ENCODE results near the gene CORO1C.

CORO1C gene

DNA sequence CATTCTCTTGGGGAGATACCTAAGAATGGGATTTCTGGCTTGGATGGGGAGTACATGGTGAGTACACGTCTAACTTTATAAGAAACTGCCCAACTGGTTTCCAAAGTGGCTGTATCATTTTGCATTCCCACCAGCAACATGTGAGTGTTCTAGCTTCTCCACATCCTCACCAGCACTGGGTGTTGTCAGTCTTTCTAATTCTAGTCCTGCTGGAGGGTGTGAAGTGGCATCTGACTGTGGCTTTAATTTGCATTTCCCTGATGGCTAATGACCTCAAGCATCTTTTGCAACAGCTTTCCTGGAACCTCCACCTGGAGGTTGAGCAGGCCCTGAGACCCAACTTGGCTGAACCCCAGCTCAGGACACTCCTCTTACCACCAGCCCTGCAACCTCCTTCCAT lies 115.4 kb downstream of the CORO1C start:
- no peak for DNase-seq (ENCODE audit: low spot score)

DNA sequence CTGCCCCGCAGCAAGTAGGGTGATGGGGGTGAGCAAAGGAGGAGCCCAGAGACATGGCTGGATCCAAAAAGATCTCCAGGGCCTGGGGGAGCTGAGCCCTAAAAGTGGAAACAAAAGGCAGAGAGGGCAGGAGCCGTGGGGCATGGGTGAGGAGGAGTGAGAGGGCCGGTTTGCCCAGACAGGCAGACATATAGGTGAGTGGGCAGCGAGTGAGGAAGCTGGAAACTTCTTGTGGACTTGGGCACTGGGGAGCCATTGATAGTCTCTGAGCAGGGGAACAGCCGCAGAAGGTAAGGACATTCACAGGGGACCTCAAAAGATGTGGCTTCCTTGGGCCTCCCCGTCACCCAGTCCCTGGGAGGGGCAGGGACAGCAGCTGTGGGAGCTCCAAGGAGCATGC lies 116.7 kb downstream of the CORO1C start:
- no peak for DNase-seq (ENCODE audit: low spot score)

DNA sequence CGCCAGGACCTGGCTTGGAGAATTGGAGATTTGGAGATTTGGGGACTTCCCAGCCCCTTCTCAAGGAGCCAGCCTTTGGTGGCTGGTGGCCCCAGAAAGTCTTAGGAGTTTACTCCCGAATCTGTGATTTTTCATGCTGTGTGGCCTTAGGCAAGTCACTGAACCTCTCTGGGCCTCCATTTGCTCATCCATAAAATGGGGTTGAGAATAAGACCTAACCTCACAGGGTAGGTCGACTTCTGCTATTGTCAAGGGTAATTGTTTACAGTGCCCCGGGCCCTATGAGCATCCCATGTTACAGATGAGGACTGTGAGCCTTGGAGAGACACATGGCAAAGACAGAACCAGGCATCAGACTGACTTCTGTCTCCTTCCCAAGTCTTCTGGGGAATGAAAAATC lies 117.3 kb downstream of the CORO1C start:
- DNase-seq (ENCODE audit: low spot score), result no peak

DNA sequence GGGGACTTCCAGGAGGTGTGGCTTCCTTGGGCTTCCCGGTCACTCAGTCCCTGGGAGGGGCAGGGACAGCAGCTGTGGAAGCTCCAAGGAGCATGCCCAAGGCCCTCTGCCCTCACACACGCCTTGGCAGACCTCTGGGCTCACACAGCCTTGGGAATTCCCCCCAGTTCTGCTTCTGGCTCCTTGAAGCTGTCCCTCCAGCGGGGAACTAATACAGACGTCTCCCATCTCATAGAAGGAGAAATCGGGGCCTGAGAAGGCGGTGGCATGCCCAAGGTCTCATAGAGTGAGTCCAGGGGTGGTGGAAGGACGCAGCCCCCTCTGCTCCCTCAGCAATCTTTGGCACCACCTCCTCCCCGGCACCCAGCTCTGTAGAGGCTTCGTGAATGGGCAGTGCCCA lies 117.8 kb downstream of the CORO1C start:
- no peak for DNase-seq (ENCODE audit: low spot score)

DNA sequence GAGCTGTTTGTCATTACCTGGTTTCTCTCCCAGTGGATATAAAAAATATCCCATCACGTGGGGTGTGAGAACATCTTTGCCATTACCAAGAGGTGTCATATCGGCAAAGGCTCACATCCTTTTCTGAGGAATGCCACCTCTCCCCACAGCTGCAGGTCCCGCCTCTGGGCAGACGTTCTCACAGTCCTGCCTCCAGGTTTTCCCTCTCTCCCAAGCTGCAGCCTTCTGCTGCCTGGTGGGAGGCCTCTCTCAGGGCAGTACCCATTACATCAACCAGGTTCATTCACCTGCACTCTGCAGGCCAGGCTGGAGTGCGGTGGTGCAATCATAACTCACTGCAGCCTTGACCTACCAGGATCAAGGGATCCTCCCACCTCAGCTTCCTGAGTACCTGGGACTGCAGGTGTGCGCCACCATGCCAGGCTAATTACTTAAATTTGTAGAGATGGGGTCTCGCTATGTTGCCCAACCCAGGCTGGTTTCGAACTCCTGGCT lies 118.5 kb downstream of the CORO1C start:
- DNase-seq (ENCODE audit: low spot score), result no peak

DNA sequence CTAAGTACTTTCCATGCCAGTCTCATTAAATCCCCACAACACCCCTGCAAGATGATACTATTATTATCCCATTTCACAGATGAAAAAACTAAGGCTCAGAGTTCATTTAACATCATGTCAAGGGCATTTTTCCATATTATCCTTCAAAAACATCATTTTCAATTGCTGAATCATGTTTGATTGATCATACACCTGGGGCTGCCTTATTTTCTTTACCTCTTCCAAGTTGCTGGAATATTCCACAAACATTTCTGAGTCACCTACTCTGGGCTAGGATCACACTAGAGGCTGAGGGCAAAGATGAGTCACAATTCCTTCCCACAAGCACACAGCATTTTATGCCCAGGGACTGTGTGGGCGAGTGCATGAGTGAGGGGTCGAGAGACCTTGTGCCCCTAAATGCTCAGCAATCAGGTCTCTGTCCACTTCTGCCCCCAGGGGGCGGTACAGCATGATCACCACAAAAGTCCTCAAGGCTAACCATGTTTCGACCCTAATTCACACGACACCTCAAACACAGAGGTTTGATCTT lies 119.4 kb downstream of the CORO1C start:
- no peak for DNase-seq (ENCODE audit: low spot score)

DNA sequence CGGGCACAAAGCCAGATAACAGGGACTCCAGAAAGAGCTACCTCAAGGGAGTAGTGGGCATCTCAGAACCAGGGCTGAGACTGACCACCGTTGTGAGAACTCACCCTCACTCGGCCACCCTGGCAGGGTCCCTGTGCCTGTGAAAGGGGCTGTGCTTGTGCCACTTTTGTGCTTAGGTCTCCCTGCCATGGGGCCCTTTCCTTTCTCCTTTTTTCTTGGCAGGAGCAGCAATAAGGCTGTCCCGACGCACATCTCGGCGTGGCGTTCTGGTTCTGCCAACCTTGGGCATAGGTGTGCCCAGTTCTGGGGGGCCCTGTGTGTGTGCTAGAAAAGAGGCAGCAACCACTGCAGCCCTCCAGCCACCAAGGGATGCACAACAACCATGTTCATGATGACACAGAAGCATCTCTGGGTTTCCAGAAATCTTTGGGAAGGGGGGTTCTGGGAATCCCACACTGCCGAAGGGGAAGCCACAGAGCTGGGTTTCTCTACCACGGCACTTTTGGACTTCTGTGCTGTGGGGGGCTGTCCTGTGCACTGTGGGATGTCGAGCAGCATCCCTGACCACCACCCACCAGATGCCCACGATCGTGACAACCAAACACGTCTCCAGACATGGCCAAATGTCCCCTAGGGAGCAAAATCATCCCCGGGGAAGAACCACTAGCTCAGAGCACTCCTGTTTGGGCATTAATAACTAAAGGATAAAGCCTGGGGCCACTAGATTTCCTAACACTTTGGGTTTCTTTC lies 120.3 kb downstream of the CORO1C start:
- DNase-seq (ENCODE audit: low spot score), result no peak

DNA sequence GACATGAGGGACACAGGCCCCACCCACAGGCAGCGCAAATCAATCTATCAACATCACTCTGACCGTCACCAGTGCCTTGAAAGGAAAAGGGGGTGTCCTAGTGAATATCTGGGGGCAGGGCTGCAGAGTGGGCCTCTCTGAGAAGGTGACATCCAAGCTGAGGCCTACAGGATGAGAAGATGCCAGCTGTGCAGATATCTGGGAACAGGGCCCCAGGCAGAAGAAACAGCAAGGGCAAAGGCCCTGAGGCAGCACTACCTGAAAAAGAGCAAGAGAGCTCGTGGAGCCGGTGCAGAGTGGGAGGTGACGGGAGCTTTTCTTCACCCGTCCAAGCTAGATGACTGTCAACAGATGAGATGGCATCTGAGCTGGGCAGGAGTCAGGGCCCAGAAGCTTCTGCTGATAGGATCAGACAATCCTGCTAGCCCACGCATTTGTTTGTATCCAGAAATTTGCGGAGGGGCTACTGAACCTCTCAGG lies 120.9 kb downstream of the CORO1C start:
- DNase-seq (ENCODE audit: low spot score), result no peak

DNA sequence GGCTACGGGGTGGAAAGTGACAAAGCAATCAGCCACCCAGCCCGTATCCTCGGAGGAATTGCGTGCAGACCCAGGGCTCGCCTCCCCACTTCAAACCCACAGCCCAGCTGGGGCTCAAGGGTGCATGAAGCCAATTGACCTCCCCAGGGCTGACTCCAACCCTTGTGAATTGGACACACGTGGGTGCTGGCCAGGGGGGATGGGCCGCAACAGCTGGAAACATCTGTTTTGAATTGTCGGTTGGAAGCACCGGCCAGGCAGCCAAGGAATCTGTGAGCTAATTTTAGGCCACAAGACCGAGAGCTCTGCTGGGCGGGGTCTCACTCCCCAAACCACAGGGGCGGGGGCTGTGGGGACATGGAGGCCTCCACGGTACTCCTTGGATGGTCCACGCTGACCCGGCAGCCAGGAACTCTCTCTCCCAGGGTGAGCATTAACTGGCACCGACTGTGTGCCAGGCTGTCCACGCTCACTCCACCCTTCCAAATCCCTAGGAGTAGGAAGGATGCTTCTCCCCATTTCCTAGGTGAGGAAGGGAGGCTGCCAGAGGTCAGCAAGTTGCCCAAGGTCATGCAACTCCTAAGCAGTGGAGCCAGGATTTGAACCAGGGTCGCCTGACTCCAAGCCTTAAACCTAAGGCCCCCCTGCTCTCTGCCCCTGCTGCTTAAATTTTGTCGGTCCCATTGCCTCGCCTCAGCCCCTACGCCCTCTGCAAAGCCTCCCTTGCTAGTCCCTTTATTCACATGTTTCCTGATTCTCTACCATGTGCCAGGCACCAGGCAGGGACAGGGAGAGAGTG lies 121.6 kb downstream of the CORO1C start:
- DNase-seq (ENCODE audit: low spot score), result no peak

DNA sequence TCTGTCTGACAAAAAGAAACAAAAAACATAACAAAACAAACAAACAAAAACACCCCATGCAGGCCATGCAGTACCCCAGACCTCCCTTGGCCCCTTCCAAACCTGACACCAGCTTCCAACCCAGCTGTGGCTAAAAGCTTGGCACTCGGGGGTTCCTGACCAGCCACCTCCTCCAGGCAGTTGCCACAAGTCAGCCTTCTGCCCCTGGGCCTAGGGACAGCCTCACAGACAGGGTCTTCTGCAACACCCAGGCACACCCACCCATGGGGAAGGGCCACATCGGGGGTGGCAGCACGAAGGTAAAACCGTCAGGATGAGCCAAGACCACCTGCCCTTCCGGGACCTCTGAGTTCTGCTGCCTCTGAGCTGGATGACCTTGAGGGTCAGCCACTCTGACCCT lies 122.7 kb downstream of the CORO1C start:
- no peak for DNase-seq (ENCODE audit: low spot score)

DNA sequence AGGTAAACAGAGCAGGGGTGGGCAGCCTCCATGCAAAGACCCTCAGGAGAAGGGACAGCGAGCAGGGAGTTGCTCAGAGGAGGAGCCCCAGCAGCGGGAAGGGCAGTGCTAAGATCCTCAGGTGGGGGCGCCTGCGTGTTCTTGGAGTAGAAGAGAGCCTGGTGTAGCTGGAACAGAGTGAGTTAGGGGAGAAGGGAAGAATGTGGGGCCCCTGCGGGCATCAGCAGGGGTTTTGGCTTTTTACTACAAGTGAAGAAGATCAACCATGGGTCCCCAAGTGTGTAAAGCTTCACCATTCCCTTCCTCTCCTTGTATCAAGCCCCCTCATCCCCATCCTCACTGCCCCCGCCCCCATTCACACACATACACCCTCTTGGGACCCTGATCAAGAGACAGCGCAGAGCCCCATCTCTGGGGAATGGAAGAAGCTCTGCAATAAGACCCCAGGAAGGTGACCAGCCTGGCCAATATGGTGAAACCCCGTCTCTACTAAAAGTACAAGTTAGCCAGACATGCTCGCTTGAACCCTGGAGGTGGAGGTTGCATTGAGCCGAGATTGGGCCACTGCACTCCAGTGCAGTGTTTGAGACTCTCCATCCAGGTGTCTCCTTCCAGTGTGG lies 123.2 kb downstream of the CORO1C start:
- DNase-seq (ENCODE audit: low spot score), result no peak

DNA sequence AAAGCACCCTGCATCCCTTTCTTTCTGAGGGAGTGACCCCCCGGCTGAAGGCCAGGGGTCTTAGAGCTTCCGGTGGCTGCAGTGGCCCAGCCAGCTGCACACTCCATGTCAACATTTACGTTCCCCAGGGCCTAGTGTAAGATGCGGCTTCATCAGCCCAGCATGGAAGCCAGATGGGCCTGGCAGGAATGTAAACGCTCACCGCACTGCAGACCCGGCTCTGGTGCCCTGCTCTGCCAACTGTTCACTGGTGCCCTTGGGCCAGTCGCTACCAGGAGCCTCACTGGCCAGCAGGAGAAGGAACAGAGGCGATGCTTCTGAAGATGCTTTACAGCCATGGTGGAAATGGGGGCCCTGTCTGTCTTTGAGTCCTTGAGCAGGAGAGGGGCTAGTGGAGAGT lies 124.8 kb downstream of the CORO1C start:
- no peak for DNase-seq (ENCODE audit: low spot score)

DNA sequence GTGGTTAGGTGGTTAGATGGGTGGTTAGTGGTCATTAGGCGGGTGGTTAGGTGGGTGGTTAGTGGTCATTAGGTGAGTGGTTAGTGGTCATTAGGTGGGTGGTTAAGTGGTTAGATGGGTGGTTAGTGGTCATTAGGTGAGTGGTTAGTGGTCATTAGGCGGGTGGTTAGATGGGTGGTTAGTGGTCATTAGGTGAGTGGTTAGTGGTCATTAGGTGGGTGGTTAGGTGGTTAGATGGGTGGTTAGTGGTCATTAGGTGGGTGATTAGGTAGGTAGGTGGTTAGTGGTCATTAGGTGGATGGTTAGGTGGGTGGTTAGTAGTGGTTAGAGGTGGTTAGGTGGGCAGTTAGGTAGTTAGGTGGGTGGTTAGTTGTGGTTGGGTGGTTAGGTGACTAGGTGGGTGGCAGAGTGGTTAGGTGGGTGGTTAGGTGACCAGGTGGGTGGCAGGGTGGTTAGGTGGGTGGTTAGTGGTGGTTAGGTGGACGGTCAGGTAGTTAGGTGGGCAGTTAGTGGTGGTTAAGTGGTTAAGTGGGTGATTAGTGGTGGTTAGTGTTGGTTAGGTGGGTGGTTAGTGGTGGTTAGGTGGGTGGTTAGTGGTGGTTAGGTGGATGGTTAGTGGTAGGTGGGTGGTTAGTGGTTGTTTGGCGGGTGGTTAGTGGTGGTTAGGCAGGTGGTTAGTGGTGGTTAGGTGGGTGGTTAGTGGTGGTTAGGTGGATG lies 125.5 kb downstream of the CORO1C start:
- DNase-seq (ENCODE audit: low spot score), result no peak

DNA sequence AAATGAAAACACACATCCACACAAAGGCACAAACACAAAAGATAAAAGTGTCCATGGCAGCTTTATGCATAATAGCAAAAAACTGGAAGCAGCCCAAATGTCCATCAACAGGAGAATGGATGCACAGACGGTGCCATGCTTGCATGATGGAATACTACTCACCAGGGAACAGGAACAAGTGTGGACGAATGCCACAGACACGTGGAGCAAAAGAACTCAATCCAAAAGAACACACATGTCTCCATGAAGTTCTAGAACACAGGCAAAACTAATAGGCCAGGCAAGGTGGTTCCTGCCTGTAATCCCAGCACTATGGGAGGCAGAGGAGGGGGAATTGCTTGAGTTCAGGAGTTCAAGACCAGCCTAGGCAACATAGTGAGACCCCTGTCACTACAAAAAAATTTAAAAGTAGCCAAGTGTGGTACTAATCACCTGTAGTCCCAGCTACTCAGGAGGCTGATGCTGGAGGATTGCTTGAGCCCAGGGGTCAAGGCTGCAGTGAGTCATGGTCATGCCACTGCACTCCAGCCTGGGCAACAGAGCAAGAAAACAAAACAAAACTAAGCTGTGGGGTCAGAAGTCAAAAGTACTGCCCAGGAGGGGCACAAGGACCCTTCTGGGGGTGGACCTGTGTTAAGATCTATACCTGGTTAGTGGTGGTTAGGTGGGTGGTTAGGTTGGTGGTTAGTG lies 126.2 kb downstream of the CORO1C start:
- DNase-seq (ENCODE audit: low spot score), result no peak

DNA sequence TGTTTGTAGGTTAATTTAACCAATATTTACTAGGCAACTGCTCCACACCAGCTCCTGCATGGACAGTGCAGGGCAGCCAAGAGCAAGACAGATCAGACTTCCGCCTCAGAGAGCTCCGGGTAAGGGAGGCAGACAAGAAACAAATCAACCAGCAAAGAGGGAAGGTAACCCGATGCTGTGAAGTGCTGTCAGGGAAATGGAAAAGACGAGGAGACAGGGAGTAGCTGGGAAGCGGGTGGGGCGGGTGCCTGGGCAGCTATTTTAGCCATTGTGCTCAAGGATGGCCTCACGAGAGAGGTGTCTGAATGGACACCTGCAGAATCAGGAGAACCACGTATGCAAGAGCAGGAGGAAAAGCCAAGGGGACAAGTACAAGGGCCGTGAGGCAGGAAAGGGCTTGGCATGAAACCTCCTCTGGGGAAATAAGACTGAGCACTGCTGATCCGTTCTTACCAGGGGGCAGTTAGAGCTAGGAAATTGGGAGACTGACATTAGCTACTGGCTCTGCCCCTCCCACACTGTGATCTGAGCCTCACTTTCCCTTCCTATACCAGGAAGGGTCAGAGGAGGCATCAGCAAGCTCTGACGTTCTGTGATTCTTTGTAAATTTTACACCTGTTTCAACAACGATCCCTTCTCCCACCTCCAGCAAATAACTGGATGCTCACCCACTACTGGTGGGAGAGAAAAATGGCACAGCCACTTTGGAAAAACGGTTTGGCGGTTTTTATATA lies 126.9 kb downstream of the CORO1C start:
- no peak for DNase-seq (ENCODE audit: low spot score)

DNA sequence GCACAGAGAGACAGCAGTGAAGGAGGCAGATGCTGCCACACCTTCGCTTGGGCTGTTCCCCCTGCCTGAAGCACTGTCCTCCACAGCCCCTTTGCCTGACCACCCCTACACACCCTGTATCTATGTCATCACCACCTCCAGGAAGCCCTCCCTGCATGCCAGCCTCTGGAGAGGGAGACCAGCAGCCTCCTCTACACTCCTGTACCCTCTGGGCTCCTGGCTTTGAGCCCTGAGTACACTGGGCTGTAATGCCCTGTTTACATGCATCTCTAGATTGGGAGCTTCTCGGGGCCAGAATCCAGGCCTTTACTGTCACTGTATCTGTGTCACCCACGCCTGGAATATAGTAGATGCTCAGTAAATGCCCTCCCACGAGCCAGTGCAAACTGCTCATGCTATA lies 127.6 kb downstream of the CORO1C start:
- DNase-seq (ENCODE audit: low spot score), result no peak

DNA sequence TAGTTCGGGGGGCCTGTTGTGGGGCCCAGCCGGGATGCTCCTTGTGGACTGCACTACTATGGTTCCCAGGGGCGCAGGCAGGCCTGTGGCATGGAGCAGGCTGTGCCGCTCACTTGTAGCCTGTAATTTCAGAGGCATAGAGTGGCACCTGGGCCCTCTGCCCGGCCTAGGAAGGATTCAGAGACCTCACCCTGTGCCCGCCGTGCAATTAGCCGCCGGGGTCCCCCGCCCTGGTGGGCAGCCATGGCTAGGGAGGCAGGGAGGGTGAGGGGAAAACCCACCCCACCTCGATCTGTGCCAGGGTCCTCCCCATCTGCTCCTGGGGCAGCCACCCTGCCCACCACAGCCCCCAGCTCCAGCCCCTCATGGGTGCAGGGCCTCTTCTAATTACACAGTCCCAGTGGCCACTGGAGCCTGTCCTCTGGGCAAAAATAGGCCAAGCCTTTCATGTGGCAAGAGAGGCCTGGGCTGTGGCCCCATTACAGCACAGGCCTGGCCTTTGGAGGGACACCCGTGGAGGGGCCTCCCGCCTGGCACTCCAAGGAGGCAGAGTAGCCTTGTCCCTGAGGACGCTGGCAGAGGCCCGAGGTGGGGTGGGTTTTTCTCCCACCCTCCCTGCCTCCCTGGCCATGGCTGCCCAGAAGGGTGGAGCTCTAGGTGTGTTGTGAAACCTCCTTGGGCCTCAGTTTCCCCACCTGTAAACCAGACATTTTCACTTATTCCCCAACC lies 128.2 kb downstream of the CORO1C start:
- no peak for DNase-seq (ENCODE audit: low spot score)

DNA sequence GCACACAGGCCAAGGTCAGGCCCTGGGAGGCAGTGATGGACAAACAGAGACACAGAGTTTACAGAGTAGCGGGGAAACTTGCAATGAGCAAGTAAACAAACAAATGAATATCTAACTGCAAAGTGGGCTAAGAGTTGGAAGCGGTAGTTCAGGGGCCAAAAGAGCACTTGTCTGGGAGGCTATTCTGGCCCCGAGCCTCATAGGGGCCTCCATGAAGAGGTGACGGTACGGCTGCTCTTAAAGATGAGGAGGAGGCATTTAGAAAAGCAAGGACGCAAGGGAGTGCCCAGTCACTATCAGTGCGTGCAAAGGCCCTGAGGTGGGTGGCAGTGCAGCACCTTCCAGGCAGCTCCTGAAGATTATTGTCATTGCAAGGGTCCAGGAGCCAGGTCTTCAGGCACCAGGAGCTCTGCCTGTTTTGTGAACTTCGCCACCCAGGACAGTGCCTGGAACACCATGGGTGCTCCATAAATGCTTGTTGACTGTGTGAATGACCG lies 129.1 kb downstream of the CORO1C start:
- no peak for DNase-seq (ENCODE audit: low spot score)

DNA sequence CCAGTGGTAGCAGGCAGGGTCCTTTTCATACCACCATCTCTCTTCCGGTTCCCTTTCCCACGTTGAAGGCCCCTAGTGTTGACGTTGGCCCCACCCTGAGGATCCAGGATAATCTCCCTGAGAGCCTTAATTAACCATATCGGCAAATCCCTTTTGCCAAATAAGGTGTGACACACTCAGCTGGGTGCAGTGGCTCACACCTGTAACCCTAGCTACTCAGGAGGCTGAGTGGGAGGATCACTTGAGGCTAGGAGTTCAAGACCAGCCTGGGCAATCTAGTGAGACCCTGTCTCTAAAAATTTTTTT lies 130.7 kb downstream of the CORO1C start:
- no peak for DNase-seq (ENCODE audit: low spot score)

Measured in Ammon's horn (tissue), 1 donor.